Right lobe of liver (tissue), 6 donors: Measurements from ENCODE around the gene ZMPSTE24. TPM values are rescaled to one million over a fixed set of nuclear protein-coding genes. Genes with fewer than 3 reads are reported as not detected.
A peak's percentile ranks its signal among the peaks of the same experiment; 100 is the strongest.

ENCODE experiments used
- ATAC-seq, 4 donors: fragments of 200-7000 bp; cut with Tn5 transposase; one replicate each; pipeline ENCODE4 v1.9.1; 2020; ENCODE audit warnings: mild to moderate bottlenecking in 4 of 4, moderate library complexity in 4 of 4
- DNase-seq, 3 donors: peaks; one replicate each; pipeline ENCODE4 v3.0.0-alpha.2; 2020
- H3K27ac ChIP-seq, 3 donors: fragments of 200-600 bp; one replicate each; pipeline ENCODE4 v1.8.0; 2022
- H3K27me3 ChIP-seq, 2 donors: fragments of 200-600 bp; one replicate each; pipeline ENCODE4 v1.8.0; 2022
- H3K36me3 ChIP-seq, 4 donors: fragments of 200-600 bp; sonication (generic) in 1 of 4; one replicate each; pipeline versions ENCODE4 v1.5.1 to v1.8.0; 2017 to 2022; ENCODE audit warnings: control low read depth in 1 of 4
- H3K4me1 ChIP-seq, 4 donors: fragments of 200-600 bp; sonication (generic) in 1 of 4; one replicate each; pipeline versions ENCODE4 v1.5.1 to v1.8.0; 2017 to 2022; ENCODE audit warnings: control low read depth in 1 of 4
- H3K4me3 ChIP-seq, 3 donors: fragments of 200-600 bp; one replicate each; pipeline ENCODE4 v1.8.0; 2022
- H3K9me3 ChIP-seq, 4 donors: fragments of 200-600 bp; sonication (generic) in 1 of 4; one replicate each; pipeline versions ENCODE4 v1.5.1 to v1.8.0; 2017 to 2022; ENCODE audit warnings: control low read depth in 1 of 4
- POLR2A ChIP-seq: fragments of 450-650 bp; IDR thresholded peaks from one replicate; pipeline ENCODE4 v1.6.1; 2017; ENCODE audit warnings: antibody characterized with exemption, mild to moderate bottlenecking
- WGBS: methylation state at CpG from one replicate; pipeline ENCODE4 v1.1.6; 2018; ENCODE audit warnings: low coverage, low lambda C conversion rate; ENCODE audit not compliant: insufficient coverage; ENCODE audit errors: missing lambda C conversion rate; 5-methylcytosine and 5-hydroxymethylcytosine counted together
- intact Hi-C, 2 donors: fragments of 100-400 bp; cut with DNase I; formaldehyde crosslinking; loops; one replicate each; pipeline versions ENCODE4 v1.11.2 to v1.14.1; 2022
- total RNA-seq, 6 experiments: library from RNA; depleted of rRNA in 2 of 6; stranded (reverse); fragments of >200 nt in 2 of 6; fragmentation: NEBNext Ultra II Directional in 3 of 6; extraction: Animal tissue kit (Norgen Biotek cat#: 25700) in 3 of 6; gene quantifications; one replicate each; pipeline versions ENCODE4 v1.1.0 to v1.2.4, GENCODE V29; 2016 to 2023
- TF ChIP-seq, protein P1 (sequence below), 4 donors: fragments of 200-600 bp in 3 of 4; fragments of 450-650 bp in 1 of 4; IDR thresholded peaks; one replicate each; pipeline versions ENCODE4 v1.5.1 to v1.8.0; 2016 to 2022; ENCODE audit warnings: antibody characterized with exemption in 4 of 4, mild to moderate bottlenecking in 2 of 4
- donor health status: DM: no; HTN: yes; CAD: no.
- donor health status: DM: no; HTN: no; CAD: no.
- donor health status: DM: no; HTN: no; CAD: no.
- donor health status: DM: no; HTN: yes; CAD: no.
- donor health status: DM: no; HTN: yes; CAD: no.

Gene ZMPSTE24
- total RNA-seq, 6 experiments from 2014 or later, result 21.1 to 36.9 (median 27.5) TPM

GRCh38 chr1:40244138-40244744, 13.8 kb upstream of the ZMPSTE24 start:
- TF ChIP-seq POLR2A, result no peak
- TF ChIP-seq, protein P1, sequence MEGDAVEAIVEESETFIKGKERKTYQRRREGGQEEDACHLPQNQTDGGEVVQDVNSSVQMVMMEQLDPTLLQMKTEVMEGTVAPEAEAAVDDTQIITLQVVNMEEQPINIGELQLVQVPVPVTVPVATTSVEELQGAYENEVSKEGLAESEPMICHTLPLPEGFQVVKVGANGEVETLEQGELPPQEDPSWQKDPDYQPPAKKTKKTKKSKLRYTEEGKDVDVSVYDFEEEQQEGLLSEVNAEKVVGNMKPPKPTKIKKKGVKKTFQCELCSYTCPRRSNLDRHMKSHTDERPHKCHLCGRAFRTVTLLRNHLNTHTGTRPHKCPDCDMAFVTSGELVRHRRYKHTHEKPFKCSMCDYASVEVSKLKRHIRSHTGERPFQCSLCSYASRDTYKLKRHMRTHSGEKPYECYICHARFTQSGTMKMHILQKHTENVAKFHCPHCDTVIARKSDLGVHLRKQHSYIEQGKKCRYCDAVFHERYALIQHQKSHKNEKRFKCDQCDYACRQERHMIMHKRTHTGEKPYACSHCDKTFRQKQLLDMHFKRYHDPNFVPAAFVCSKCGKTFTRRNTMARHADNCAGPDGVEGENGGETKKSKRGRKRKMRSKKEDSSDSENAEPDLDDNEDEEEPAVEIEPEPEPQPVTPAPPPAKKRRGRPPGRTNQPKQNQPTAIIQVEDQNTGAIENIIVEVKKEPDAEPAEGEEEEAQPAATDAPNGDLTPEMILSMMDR (IDR thresholded peaks at IDR 0.05), result no peak
- Histone ChIP-seq H3K36me3 (no peaks in the 10 kb centered on the region), H3K27me3 (no peaks in the 10 kb centered on the region), H3K27ac (no peak overlapping the region), H3K9me3 (no peaks in the 10 kb centered on the region), H3K4me3 (no peak overlapping the region), H3K4me1 (no peaks in the 10 kb centered on the region)
- ATAC-seq, result no peak
- 70% methylated on average over 4 of the region's 4 CpGs for WGBS
- no peak for DNase-seq
- intact Hi-C loops, result no loop called here

DNA sequence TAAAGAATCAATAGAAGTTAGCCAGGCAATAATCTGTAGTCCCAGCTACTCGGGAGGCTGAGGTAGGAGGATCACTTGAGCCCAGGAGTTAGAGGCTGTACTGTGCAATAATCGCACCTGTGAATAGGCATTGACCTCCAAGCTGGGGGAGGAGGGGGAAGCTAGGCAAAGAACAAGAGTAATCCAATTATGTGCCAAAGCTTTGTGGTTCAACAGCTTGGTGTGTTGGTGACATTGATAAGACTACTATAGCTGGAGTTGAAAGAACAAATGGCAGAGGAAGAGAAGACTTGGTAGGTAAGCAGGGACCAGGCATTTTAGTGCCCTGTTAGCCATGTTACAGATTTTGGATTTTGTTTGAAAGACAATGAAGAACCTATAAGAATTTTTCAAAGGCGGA, 12.3 kb upstream of the ZMPSTE24 start:
- Histone ChIP-seq H3K36me3 (no peaks in the 10 kb centered on the region), H3K4me1 (no peaks in the 10 kb centered on the region), H3K9me3 (no peaks in the 10 kb centered on the region), H3K4me3 (no peak overlapping the region), H3K27ac (no peak overlapping the region), H3K27me3 (no peaks in the 10 kb centered on the region)
- intact Hi-C loops, result no loop called here
- TF ChIP-seq POLR2A, result no peak
- TF ChIP-seq, protein P1 (IDR thresholded peaks at IDR 0.05), result no peak
- 85% methylated on average over 2 of the region's 3 CpGs for WGBS
- ATAC-seq (no peak), DNase-seq (no peak)

- 33% methylated on average over 1 of the region's 1 CpG for WGBS
- TF ChIP-seq POLR2A, result no peak
- TF ChIP-seq, protein P1 (IDR thresholded peaks at IDR 0.05), result no peak
- DNase-seq, result no peak
- intact Hi-C loops, result no loop called here
- no peaks in the 10 kb centered on the region for H3K9me3 ChIP-seq
- H3K4me3 ChIP-seq, result no peak within 1 kb of the TSS
- H3K4me1 ChIP-seq, result no peaks in the 10 kb centered on the region
- no peaks in the 10 kb centered on the region for H3K36me3 ChIP-seq
- H3K27ac ChIP-seq, result no peak within 1 kb of the TSS
- H3K27me3 ChIP-seq, result no peaks in the 10 kb centered on the region
- peak in 3 of 4 donors; percentile 17 to 59 (median 23) for ATAC-seq
Observed at GRCh38 chr1:40247655-40248054, 10.4 kb upstream of the ZMPSTE24 start, which contains the start of gene TMCO2. TSS of gene TMCO2 (plus strand) at chr1:40247937. CDS start at chr1:40247994, 57 bp downstream.

GRCh38 chr1:40248412-40248811, 9.6 kb upstream of the ZMPSTE24 start:
- no peak overlapping the region for H3K4me3 ChIP-seq
- DNase-seq, result no peak
- no peaks in the 10 kb centered on the region for H3K36me3 ChIP-seq
- no peaks in the 10 kb centered on the region for H3K9me3 ChIP-seq
- no peak for ATAC-seq
- intact Hi-C loops, result no loop called here
- no peak for TF ChIP-seq POLR2A
- TF ChIP-seq, protein P1 (IDR thresholded peaks at IDR 0.05), result no peak
- no peaks in the 10 kb centered on the region for H3K27me3 ChIP-seq
- no peak overlapping the region for H3K27ac ChIP-seq
- H3K4me1 ChIP-seq, result no peaks in the 10 kb centered on the region
